Suppressor macrophage treated with lipopolysaccharide for 4 hours (primary cell): Measurements from ENCODE around the gene MIF.
"Not testable (repeated sequence)": the region's sequence is repeated elsewhere in the genome, so short reads cannot be mapped to it uniquely, and the experiment has no call there.

Experiments
- DNase-seq: peaks from one replicate; pipeline ENCODE4 v3.0.0-alpha.2; 2020

Gene MIF

GRCh38 chr22:23893945-23894709, at the start of gene MIF:
Gene MIF (plus strand): TSS chr22:23894383. CDS start chr22:23894475, 92 bp downstream.
- peak; percentile 98 for DNase-seq

- no peak for DNase-seq
Measured at GRCh38 chr22:23844739-23845202, 49.4 kb upstream of the MIF start.

- no peak for DNase-seq
Measured at GRCh38 chr22:23845265-23846080, 48.7 kb upstream of the MIF start.

- DNase-seq, result no peak
Measured at GRCh38 chr22:23846081-23846469, 48.1 kb upstream of the MIF start.

- DNase-seq, result no peak
Measured at GRCh38 chr22:23847310-23847920, 46.8 kb upstream of the MIF start.

GRCh38 chr22:23847991-23848864, 46.0 kb upstream of the MIF start:
- no peak for DNase-seq

GRCh38 chr22:23849009-23850006, 44.9 kb upstream of the MIF start:
- DNase-seq, result peak; percentile 89

GRCh38 chr22:23850136-23850611, 44.0 kb upstream of the MIF start:
- DNase-seq, result no peak

- DNase-seq, result peak; percentile 35
Measured at GRCh38 chr22:23856721-23857605, 37.2 kb upstream of the MIF start.

- peak; percentile 100 for DNase-seq
Measured at GRCh38 chr22:23857606-23858483, 36.3 kb upstream of the MIF start, which contains the start of gene SLC2A11. Gene SLC2A11 (plus strand): TSS chr22:23857875. CDS start chr22:23858000, 125 bp downstream.

GRCh38 chr22:23858484-23858815, 35.7 kb upstream of the MIF start:
- no peak for DNase-seq

- DNase-seq, result no peak
Measured at GRCh38 chr22:23859201-23859600, 35.0 kb upstream of the MIF start.

- not testable (repeated sequence) for DNase-seq
Measured at GRCh38 chr22:23860187-23860586, 34.0 kb upstream of the MIF start.

GRCh38 chr22:23862103-23862502, 32.1 kb upstream of the MIF start:
- peak; percentile 37 for DNase-seq

- not testable (repeated sequence) for DNase-seq
Measured at GRCh38 chr22:23864499-23865154, 29.6 kb upstream of the MIF start.

- no peak for DNase-seq
Measured at GRCh38 chr22:23868580-23868979, 25.6 kb upstream of the MIF start.

GRCh38 chr22:23874871-23875270, 19.3 kb upstream of the MIF start:
- DNase-seq, result no peak

GRCh38 chr22:23875801-23876200, 18.4 kb upstream of the MIF start:
- DNase-seq, result no peak
